Measurements from ENCODE around the gene LRRC14B. TPM values are rescaled to one million over a fixed set of nuclear protein-coding genes. Genes with fewer than 3 reads are reported as not detected.
"Not testable (repeated sequence)": the region's sequence is repeated elsewhere in the genome, so short reads cannot be mapped to it uniquely, and the experiment has no call there.

LRRC14B gene
- total RNA-seq, 3 donors from 2014 or later: 0.33 to 0.44 TPM; not detected in 1

- H3K27ac ChIP-seq: no peak overlapping the region
- intact Hi-C loops (cut with DNase I; ENCODE audit: low total_unique reads): no loop called here
Observed at GRCh38 chr5:208449-209114, 17.3 kb downstream of the LRRC14B start.

GRCh38 chr5:213803-214395 lies 22.6 kb downstream of the LRRC14B start:
- no peak for DNase-seq (ENCODE audit: low spot score in 2 of 2)
- H3K4me1 ChIP-seq: no peaks in the 10 kb centered on the region
- H3K27me3 ChIP-seq: no peaks in the 10 kb centered on the region
- intact Hi-C loops (cut with DNase I; ENCODE audit: low total_unique reads): no loop called here
- no peaks in the 10 kb centered on the region for H3K9me3 ChIP-seq
- no peak overlapping the region for H3K27ac ChIP-seq
- no peak overlapping the region for H3K4me3 ChIP-seq
- no peaks in the 10 kb centered on the region for H3K36me3 ChIP-seq
- no peak for TF ChIP-seq POLR2AphosphoS5 (IDR thresholded peaks at IDR 0.05)
- TF ChIP-seq CTCF (IDR thresholded peaks at IDR 0.05): no peak
- TF ChIP-seq POLR2A (IDR thresholded peaks at IDR 0.05): no peak

More at GRCh38 chr5:208449-209114, 17.3 kb downstream of the LRRC14B start:
- Histone ChIP-seq H3K9me3 (no peaks in the 10 kb centered on the region), H3K4me3 (no peak overlapping the region), H3K4me1 (no peaks in the 10 kb centered on the region), H3K36me3 (no peaks in the 10 kb centered on the region), H3K27me3 (no peaks in the 10 kb centered on the region)
- DNase-seq (ENCODE audit: low spot score in 2 of 2): no peak
- TF ChIP-seq POLR2AphosphoS5 (IDR thresholded peaks at IDR 0.05) (no peak), CTCF (IDR thresholded peaks at IDR 0.05) (no peak), POLR2A (IDR thresholded peaks at IDR 0.05) (no peak)

- H3K4me3 ChIP-seq; intact Hi-C loops (cut with DNase I; ENCODE audit: low total_unique reads); H3K36me3 ChIP-seq; DNase-seq (ENCODE audit: low spot score in 2 of 2); H3K27ac ChIP-seq; H3K27me3 ChIP-seq; H3K4me1 ChIP-seq; H3K9me3 ChIP-seq: not testable (repeated sequence)
Observed at GRCh38 chr5:215256-215655, 24.0 kb downstream of the LRRC14B start.

GRCh38 chr5:216076-216475 lies 24.8 kb downstream of the LRRC14B start:
- H3K4me3 ChIP-seq; H3K27ac ChIP-seq; H3K4me1 ChIP-seq; H3K27me3 ChIP-seq; DNase-seq (ENCODE audit: low spot score in 2 of 2); intact Hi-C loops (cut with DNase I; ENCODE audit: low total_unique reads); H3K9me3 ChIP-seq; H3K36me3 ChIP-seq: not testable (repeated sequence)

GRCh38 chr5:217494-218456 lies 26.5 kb downstream of the LRRC14B start, which contains the start of the genes CCDC127 and SDHA:
Gene CCDC127 (minus strand): TSS chr5:218153. CDS start chr5:216849, 1,304 bp downstream.
Gene SDHA (plus strand): TSS chr5:218320. CDS start chr5:218356, 36 bp downstream.
- TF ChIP-seq POLR2AphosphoS5 (IDR thresholded peaks at IDR 0.05): peak; percentile 41 to 82 (median 48)

GRCh38 chr5:218457-219291 lies 27.4 kb downstream of the LRRC14B start:
- no peak for TF ChIP-seq POLR2AphosphoS5 (IDR thresholded peaks at IDR 0.05)
- no peak for TF ChIP-seq CTCF (IDR thresholded peaks at IDR 0.05)
- Histone ChIP-seq H3K4me3 (peak overlapping the region; percentile 80 to 99 (median 97)), H3K36me3 (no peaks in the 10 kb centered on the region), H3K4me1 (no peaks in the 10 kb centered on the region), H3K27ac (peak overlapping the region; percentile 86), H3K9me3 (no peaks in the 10 kb centered on the region), H3K27me3 (no peaks in the 10 kb centered on the region)
- DNase-seq (ENCODE audit: low spot score in 2 of 2): no peak
- intact Hi-C loops (cut with DNase I; ENCODE audit: low total_unique reads): no loop called here

More at GRCh38 chr5:217494-218456, 26.5 kb downstream of the LRRC14B start, which contains the start of the genes CCDC127 and SDHA:
- H3K9me3 ChIP-seq; H3K36me3 ChIP-seq; H3K4me1 ChIP-seq; H3K27me3 ChIP-seq; intact Hi-C loops (cut with DNase I; ENCODE audit: low total_unique reads): not testable (repeated sequence)
- H3K27ac ChIP-seq: peak within 1 kb of the TSS; percentile 86
- peak; percentile 91 to 94 for DNase-seq (ENCODE audit: low spot score in 2 of 2)
- peak within 1 kb of the TSS; percentile 80 to 99 (median 97) for H3K4me3 ChIP-seq

Measured in breast epithelium (tissue), 4 donors.